Measurements from ENCODE around the gene OIP5. TPM values are rescaled to one million over a fixed set of nuclear protein-coding genes. Genes with fewer than 3 reads are reported as not detected.
"Not testable (repeated sequence)": the region's sequence is repeated elsewhere in the genome, so short reads cannot be mapped to it uniquely, and the experiment has no call there.

The OIP5 gene
- total RNA-seq, 1 experiment from 2014 or later = 40.3 TPM

DNA sequence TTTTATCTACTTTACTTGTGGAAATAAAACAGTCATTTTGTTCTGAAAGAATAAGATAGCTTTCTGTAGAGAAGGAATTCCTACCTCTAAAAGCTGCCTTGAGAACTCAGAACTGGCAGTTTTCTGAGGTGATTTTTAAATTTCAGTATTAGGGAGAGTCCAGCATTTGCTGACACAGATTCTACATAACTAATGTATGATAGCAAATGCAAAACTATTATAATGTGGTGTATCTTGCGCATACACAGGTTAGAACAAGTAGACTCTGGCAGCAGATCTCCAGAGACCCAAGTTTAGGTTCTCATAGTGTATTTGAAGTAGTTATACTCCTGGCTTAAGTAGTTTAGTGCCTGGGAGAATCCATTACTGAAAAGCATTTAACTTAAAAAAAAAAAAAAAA is 30.8 kb downstream of the OIP5 start:
- Histone ChIP-seq H3F3A (ENCODE audit: low read length, unreplicated experiment) (peaks cover 4% of the 10 kb centered on the region), H3K9me2 (replicated peaks; ENCODE audit: low read length) (no peaks in the 10 kb centered on the region), H3K4me3 (ENCODE audit: low read length) (no peak overlapping the region), H2AFZ (ENCODE audit: low read length) (no peak overlapping the region), H3K79me2 (ENCODE audit: low read length) (no peaks in the 10 kb centered on the region), H3K4me2 (ENCODE audit: low read length) (no peak overlapping the region), H3K27me3 (ENCODE audit: low read length) (no peaks in the 10 kb centered on the region), H3K36me3 (ENCODE audit: low read depth, low read length) (peaks cover 13% of the 10 kb centered on the region), H3K4me1 (ENCODE audit: insufficient read depth, low read length) (no peaks in the 10 kb centered on the region), H3K27ac (ENCODE audit: low read length) (no peak overlapping the region), H4K20me1 (ENCODE audit: low read length) (no peaks in the 10 kb centered on the region), H3K9ac (ENCODE audit: low read length) (no peak overlapping the region), H3K9me3 (ENCODE audit: low read length) (no peaks in the 10 kb centered on the region)
- no TSS peak for BruUV-seq (replicated peaks)
- DNase-seq = no peak
- TF ChIP-seq EZH2phosphoT487 (IDR thresholded peaks at IDR 0.05; ENCODE audit: borderline replicate concordance, low read length) (no peak), EZH2 (IDR thresholded peaks at IDR 0.05; ENCODE audit: low read length, unreplicated experiment) (no peak)
- TF ChIP-seq, protein P1, sequence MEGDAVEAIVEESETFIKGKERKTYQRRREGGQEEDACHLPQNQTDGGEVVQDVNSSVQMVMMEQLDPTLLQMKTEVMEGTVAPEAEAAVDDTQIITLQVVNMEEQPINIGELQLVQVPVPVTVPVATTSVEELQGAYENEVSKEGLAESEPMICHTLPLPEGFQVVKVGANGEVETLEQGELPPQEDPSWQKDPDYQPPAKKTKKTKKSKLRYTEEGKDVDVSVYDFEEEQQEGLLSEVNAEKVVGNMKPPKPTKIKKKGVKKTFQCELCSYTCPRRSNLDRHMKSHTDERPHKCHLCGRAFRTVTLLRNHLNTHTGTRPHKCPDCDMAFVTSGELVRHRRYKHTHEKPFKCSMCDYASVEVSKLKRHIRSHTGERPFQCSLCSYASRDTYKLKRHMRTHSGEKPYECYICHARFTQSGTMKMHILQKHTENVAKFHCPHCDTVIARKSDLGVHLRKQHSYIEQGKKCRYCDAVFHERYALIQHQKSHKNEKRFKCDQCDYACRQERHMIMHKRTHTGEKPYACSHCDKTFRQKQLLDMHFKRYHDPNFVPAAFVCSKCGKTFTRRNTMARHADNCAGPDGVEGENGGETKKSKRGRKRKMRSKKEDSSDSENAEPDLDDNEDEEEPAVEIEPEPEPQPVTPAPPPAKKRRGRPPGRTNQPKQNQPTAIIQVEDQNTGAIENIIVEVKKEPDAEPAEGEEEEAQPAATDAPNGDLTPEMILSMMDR (conservative IDR thresholded peaks at IDR 0.05; ENCODE audit: low read depth, low read length) = no peak
- ChIA-PET CTCF (no interaction called here), POLR2A (ENCODE audit: unreplicated experiment) (no interaction called here)
- ATAC-seq = no peak
- intact Hi-C loops (cut with micrococcal nuclease) = no loop called here

DNA sequence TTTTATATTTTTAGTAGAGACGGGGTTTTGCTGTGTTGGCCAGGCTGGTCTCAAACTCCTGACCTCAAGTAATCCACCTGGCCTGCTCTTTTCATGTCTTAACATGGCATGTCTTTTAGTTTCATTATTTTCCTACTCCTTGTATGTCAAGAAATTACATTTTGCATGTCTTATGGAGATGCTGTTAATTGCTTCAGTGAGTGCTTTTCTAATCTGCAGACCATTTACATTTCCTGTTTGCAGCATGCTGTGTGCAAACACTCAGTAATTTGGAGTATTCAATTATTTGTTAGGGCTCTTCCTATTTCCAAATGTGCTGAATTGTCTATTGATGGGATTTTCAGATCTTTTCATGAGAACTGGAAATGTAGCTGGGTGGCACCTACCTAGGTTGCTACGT is 31.3 kb downstream of the OIP5 start:
- POLR2A ChIA-PET (ENCODE audit: unreplicated experiment) = not testable (repeated sequence)
- peaks cover 11% of the 10 kb centered on the region for H3K36me3 ChIP-seq (ENCODE audit: low read depth, low read length)

DNA sequence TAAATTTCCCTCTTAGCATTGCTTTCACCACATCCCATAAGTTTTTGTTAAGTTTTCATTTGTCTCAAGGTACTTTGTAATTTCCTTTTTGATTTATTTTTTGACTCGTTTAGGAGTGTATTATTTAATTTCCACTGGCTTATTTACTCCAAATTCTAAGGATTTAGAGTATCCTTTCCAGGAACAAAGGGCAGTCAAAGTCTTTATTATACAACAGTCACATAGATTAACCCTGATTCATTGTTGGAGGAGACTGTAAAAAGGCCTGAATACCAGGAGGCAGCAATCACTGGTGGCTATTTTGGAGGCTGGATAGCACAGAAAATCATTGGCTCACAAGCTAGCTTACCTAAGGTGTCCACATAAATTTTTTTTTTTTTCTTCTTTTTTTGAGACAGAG is 39.9 kb downstream of the OIP5 start:
- H3K27me3 ChIP-seq (ENCODE audit: low read length) = no peaks in the 10 kb centered on the region
- no peak overlapping the region for H2AFZ ChIP-seq (ENCODE audit: low read length)
- TF ChIP-seq, protein P1 (conservative IDR thresholded peaks at IDR 0.05; ENCODE audit: low read depth, low read length) = no peak
- TF ChIP-seq EZH2 (IDR thresholded peaks at IDR 0.05; ENCODE audit: low read length, unreplicated experiment) = no peak
- H3K4me3 ChIP-seq (ENCODE audit: low read length) = no peak overlapping the region
- intact Hi-C loops (cut with micrococcal nuclease) = no loop called here
- H3F3A ChIP-seq (ENCODE audit: low read length, unreplicated experiment) = no peaks in the 10 kb centered on the region
- DNase-seq (no peak), ATAC-seq (no peak)
- H3K9me3 ChIP-seq (ENCODE audit: low read length) = no peaks in the 10 kb centered on the region
- H3K79me2 ChIP-seq (ENCODE audit: low read length) = peaks cover 12% of the 10 kb centered on the region
- no peak overlapping the region for H3K4me2 ChIP-seq (ENCODE audit: low read length)
- BruUV-seq (replicated peaks) = no TSS peak
- H3K9ac ChIP-seq (ENCODE audit: low read length) = no peak overlapping the region
- no peak overlapping the region for H3K27ac ChIP-seq (ENCODE audit: low read length)
- ChIA-PET POLR2A (ENCODE audit: unreplicated experiment) (no interaction called here), CTCF (no interaction called here)
- peaks cover 14% of the 10 kb centered on the region for H3K36me3 ChIP-seq (ENCODE audit: low read depth, low read length)
- H3K4me1 ChIP-seq (ENCODE audit: insufficient read depth, low read length) = no peaks in the 10 kb centered on the region
- peaks cover 5% of the 10 kb centered on the region; the same call in 1 of the 2 replicates for H4K20me1 ChIP-seq (ENCODE audit: low read length)
- H3K9me2 ChIP-seq (replicated peaks; ENCODE audit: low read length) = no peaks in the 10 kb centered on the region

More for the DNA sequence above, 31.3 kb downstream of the OIP5 start:
- H3K4me2 ChIP-seq (ENCODE audit: low read length); H2AFZ ChIP-seq (ENCODE audit: low read length); H3K4me1 ChIP-seq (ENCODE audit: insufficient read depth, low read length); H3K27ac ChIP-seq (ENCODE audit: low read length); BruUV-seq (replicated peaks); H3K4me3 ChIP-seq (ENCODE audit: low read length); H3K27me3 ChIP-seq (ENCODE audit: low read length); intact Hi-C loops (cut with micrococcal nuclease); CTCF ChIA-PET; H3K9ac ChIP-seq (ENCODE audit: low read length); H3K79me2 ChIP-seq (ENCODE audit: low read length); H3K9me3 ChIP-seq (ENCODE audit: low read length); ATAC-seq; H4K20me1 ChIP-seq (ENCODE audit: low read length); H3K9me2 ChIP-seq (replicated peaks; ENCODE audit: low read length); H3F3A ChIP-seq (ENCODE audit: low read length, unreplicated experiment); DNase-seq: not testable (repeated sequence)

All from PC-3 (cell line).